Tibial artery (tissue), 4 donors: ENCODE data around the gene TPD52L2.

ENCODE experiments used
- DNase-seq, 2 donors: peaks; one replicate each; pipeline ENCODE4 v3.0.0-alpha.2; 2019
- H3K27ac ChIP-seq, 2 donors: fragments of 200-600 bp; sonication (generic) in 1 of 2; 1 replicate in 1 of 2; 2 replicates in 1 of 2; pipeline ENCODE4 v1.5.1; 2018 to 2019; ENCODE audit warnings: mild to moderate bottlenecking in 1 of 2
- H3K27me3 ChIP-seq, 2 donors: fragments of 200-600 bp; sonication (generic) in 1 of 2; one replicate each; pipeline versions ENCODE4 v1.5.1 to v1.6.0; 2016 to 2019
- H3K36me3 ChIP-seq, 3 donors: fragments of 200-600 bp; sonication (generic) in 2 of 3; one replicate each; pipeline ENCODE4 v1.5.1; 2016 to 2019; ENCODE audit warnings: mild to moderate bottlenecking in 2 of 3
- H3K4me1 ChIP-seq, 4 donors: fragments of 200-600 bp; sonication (generic) in 2 of 4; 1 replicate in 3 of 4; 2 replicates in 1 of 4; pipeline ENCODE4 v1.5.1; 2016 to 2019
- H3K4me3 ChIP-seq, 2 donors: fragments of 200-600 bp; sonication (generic) in 1 of 2; 1 replicate in 1 of 2; 2 replicates in 1 of 2; pipeline ENCODE4 v1.5.1; 2018 to 2019; ENCODE audit warnings: mild to moderate bottlenecking in 2 of 2
- H3K9me3 ChIP-seq, 3 donors: fragments of 200-600 bp; sonication (generic) in 1 of 3; one replicate each; pipeline ENCODE4 v1.5.1; 2016 to 2019
- CTCF ChIP-seq, 2 experiments: fragments of 200-600 bp in 1 of 2; fragments of 450-650 bp in 1 of 2; IDR thresholded peaks; one replicate each; pipeline ENCODE4 v1.5.1; 2017 to 2019; ENCODE audit warnings: antibody characterized with exemption in 2 of 2, mild to moderate bottlenecking in 1 of 2, moderate library complexity in 1 of 2
- intact Hi-C: fragments of 100-400 bp; cut with DNase I; formaldehyde crosslinking; loops from one replicate; pipeline ENCODE4 v1.15.0; 2023; ENCODE audit warnings: low total_unique reads

The TPD52L2 gene

GRCh38 chr20:63859166-63859699 lies 5.8 kb upstream of the TPD52L2 start:
- H3K4me3 ChIP-seq = no peak overlapping the region
- no peak for DNase-seq
- intact Hi-C loops = no loop called here
- H3K9me3 ChIP-seq = no peaks in the 10 kb centered on the region
- peaks cover 0 to 17% (median 9%) of the 10 kb centered on the region in 3 donors for H3K36me3 ChIP-seq
- no peak overlapping the region for H3K27ac ChIP-seq
- H3K4me1 ChIP-seq = peaks cover 0 to 55% (median 23%) of the 10 kb centered on the region in 4 donors
- H3K27me3 ChIP-seq = peaks cover 0 to 46% of the 10 kb centered on the region in 2 donors
- TF ChIP-seq CTCF (IDR thresholded peaks at IDR 0.05) = no peak

- TF ChIP-seq CTCF (IDR thresholded peaks at IDR 0.05) = no peak
- H3K9me3 ChIP-seq = no peaks in the 10 kb centered on the region
- no peak overlapping the region for H3K4me3 ChIP-seq
- intact Hi-C loops = loop anchor here (5.0 to 10.0 kb wide), 4 partner anchors 73 to 326 kb away; partner anchors contain the start of genes GMEB2, LIME1, PTK6 and SLC2A4RG
- DNase-seq = no peak
- H3K36me3 ChIP-seq = peaks cover 0 to 17% (median 9%) of the 10 kb centered on the region in 3 donors
- H3K4me1 ChIP-seq = peaks cover 0 to 46% (median 14%) of the 10 kb centered on the region in 4 donors
- peaks cover 0 to 34% of the 10 kb centered on the region in 2 donors for H3K27me3 ChIP-seq
- no peak overlapping the region for H3K27ac ChIP-seq
These were observed 4.6 kb upstream of the TPD52L2 start for GRCh38 chr20:63860325-63861051.

GRCh38 chr20:63861365-63861934 lies 3.6 kb upstream of the TPD52L2 start, which contains the start of gene ABHD16B:
TSS of gene ABHD16B (plus strand) at chr20:63861498. CDS start at chr20:63861541, 43 bp downstream.
- peaks cover 0 to 25% of the 10 kb centered on the region in 2 donors for H3K27me3 ChIP-seq
- intact Hi-C loops = loop anchor here (5.0 to 10.0 kb wide), 4 partner anchors 74 to 327 kb away; partner anchors contain the start of genes GMEB2, LIME1, PTK6 and SLC2A4RG
- no peak within 1 kb of the TSS for H3K27ac ChIP-seq
- no peak for TF ChIP-seq CTCF (IDR thresholded peaks at IDR 0.05)
- H3K36me3 ChIP-seq = peaks cover 0 to 17% (median 9%) of the 10 kb centered on the region in 3 donors
- DNase-seq = no peak
- no peaks in the 10 kb centered on the region for H3K9me3 ChIP-seq
- no peak within 1 kb of the TSS for H3K4me3 ChIP-seq
- H3K4me1 ChIP-seq = peaks cover 0 to 49% (median 21%) of the 10 kb centered on the region in 4 donors

GRCh38 chr20:63861981-63862901 lies 2.8 kb upstream of the TPD52L2 start:
- Histone ChIP-seq H3K4me3 (no peak overlapping the region), H3K27ac (no peak overlapping the region), H3K9me3 (no peaks in the 10 kb centered on the region), H3K4me1 (peaks cover 0 to 54% (median 25%) of the 10 kb centered on the region in 4 donors), H3K36me3 (peaks cover 0 to 17% (median 9%) of the 10 kb centered on the region in 3 donors), H3K27me3 (peaks cover 0 to 17% of the 10 kb centered on the region in 2 donors)
- TF ChIP-seq CTCF (IDR thresholded peaks at IDR 0.05) = no peak
- DNase-seq = no peak
- intact Hi-C loops = loop anchor here (5.0 to 10.0 kb wide), 4 partner anchors 75 to 327 kb away; partner anchors contain the start of genes GMEB2, LIME1, PTK6 and SLC2A4RG
